ENCODE data around the gene OBSL1.
A peak's percentile ranks its signal among the peaks of the same experiment; 100 is the strongest.

The OBSL1 gene

GRCh38 chr2:219530048-219530963 is 41.0 kb downstream of the OBSL1 start:
- no peak for FAIRE-seq

GRCh38 chr2:219527472-219527871 is 43.9 kb downstream of the OBSL1 start:
- FAIRE-seq: no peak

- FAIRE-seq: peak; percentile 74
These were observed 44.3 kb downstream of the OBSL1 start for GRCh38 chr2:219527076-219527394.

GRCh38 chr2:219526320-219527075 is 44.8 kb downstream of the OBSL1 start:
- no peak for FAIRE-seq

- FAIRE-seq: no peak
These were observed 45.7 kb downstream of the OBSL1 start for GRCh38 chr2:219525533-219526232.

GRCh38 chr2:219524817-219525216 is 46.5 kb downstream of the OBSL1 start:
- FAIRE-seq: no peak

GRCh38 chr2:219523031-219523671 is 48.2 kb downstream of the OBSL1 start:
- FAIRE-seq: no peak

GRCh38 chr2:219522111-219523030 is 49.0 kb downstream of the OBSL1 start:
- FAIRE-seq: no peak

GRCh38 chr2:219521066-219521880 is 50.1 kb downstream of the OBSL1 start:
- no peak for FAIRE-seq

GRCh38 chr2:219520079-219520478 is 51.3 kb downstream of the OBSL1 start:
- FAIRE-seq: no peak

- no peak for FAIRE-seq
These were observed 51.8 kb downstream of the OBSL1 start for GRCh38 chr2:219519526-219519916.

- FAIRE-seq: no peak
These were observed 53.2 kb downstream of the OBSL1 start for GRCh38 chr2:219517954-219518778.

- FAIRE-seq: no peak
These were observed 54.5 kb downstream of the OBSL1 start for GRCh38 chr2:219516888-219517287.

GRCh38 chr2:219515874-219516629 is 55.3 kb downstream of the OBSL1 start:
- FAIRE-seq: no peak

GRCh38 chr2:219514836-219515235 is 56.5 kb downstream of the OBSL1 start:
- FAIRE-seq: no peak

GRCh38 chr2:219514196-219514761 is 57.1 kb downstream of the OBSL1 start, which contains the start of gene ASIC4:
Gene ASIC4, plus strand, starts transcription at chr2:219514482. Its CDS starts 243 bp downstream, at chr2:219514725.
- FAIRE-seq: no peak

- no peak for FAIRE-seq
These were observed 57.6 kb downstream of the OBSL1 start for GRCh38 chr2:219513787-219514186.

- FAIRE-seq: no peak
These were observed 58.7 kb downstream of the OBSL1 start for GRCh38 chr2:219512524-219513216.

All from islet of Langerhans (tissue), 1 donor.